HG02798 (cell line): ENCODE measurements around the gene HPDL.
A peak's percentile ranks its signal among the peaks of the same experiment; 100 is the strongest.
"Not testable (repeated sequence)": the region's sequence is repeated elsewhere in the genome, so short reads cannot be mapped to it uniquely, and the experiment has no call there.

Experiments used
- ATAC-seq: cut with Tn5 transposase; IDR thresholded peaks from one replicate; pipeline ENCODE4 v1.9.1; 2021; ENCODE audit warnings: mild to moderate bottlenecking; ENCODE audit not compliant: unreplicated experiment, poor library complexity

The HPDL gene

GRCh38 chr1:45348609-45348965 is 21.9 kb downstream of the HPDL start:
- ATAC-seq, result no peak

DNA sequence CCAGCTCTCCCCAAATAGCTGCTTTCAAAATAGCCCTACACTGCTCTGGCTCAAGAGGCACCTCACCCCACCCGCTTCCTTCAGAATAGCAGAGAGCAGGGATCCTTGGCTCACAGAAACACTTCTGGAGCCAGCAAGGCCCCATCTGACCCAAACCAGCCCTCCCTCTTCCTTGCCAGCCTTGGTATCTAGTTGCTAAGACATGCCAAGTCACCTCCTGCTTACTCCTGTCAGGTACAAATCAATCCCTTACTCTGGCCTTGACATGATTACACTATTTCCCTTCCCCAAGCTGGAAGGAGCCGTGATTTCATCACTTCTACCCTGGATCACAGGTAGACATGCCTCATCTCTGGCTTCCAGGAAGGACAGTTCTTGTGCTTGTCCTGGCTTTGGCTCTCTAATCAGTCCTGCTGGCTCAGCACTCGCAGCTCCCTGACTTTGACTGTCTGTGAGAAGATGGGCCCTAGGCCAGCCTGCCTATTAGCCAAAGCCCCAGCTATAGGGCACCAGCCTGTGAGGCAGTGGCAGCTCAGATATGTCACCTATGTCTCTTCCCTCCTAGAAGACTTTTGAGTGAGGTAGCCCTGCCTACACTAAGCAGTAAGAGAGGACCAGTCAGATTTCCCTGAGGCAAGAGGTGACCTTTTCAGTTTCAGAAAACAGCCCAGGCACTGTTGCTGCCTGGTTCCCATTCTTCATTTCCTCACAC is 22.4 kb downstream of the HPDL start:
- no peak for ATAC-seq

- ATAC-seq, result no peak
Measured at GRCh38 chr1:45351508-45351907, 24.8 kb downstream of the HPDL start.

GRCh38 chr1:45353685-45354084 is 27.0 kb downstream of the HPDL start:
- ATAC-seq, result no peak

DNA sequence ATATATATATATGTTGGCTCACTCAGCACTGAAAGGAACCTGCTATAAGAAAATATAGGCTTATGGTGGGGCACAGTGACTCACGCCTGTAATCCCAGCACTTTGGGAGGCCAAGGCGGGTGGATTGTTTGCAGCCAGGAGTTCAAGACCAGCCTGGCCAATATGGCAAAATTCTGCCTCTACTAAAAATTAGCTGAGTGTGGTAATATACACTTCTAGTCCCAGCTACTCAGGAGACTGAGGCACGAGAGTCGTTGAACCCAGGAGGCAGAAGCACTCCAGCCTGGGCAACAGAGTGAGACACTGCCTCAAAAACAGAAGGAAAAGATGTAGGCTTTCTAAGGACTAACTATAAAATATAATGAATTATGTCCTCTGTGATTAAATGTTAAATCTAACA is 28.1 kb downstream of the HPDL start:
- ATAC-seq, result no peak

- ATAC-seq, result no peak
Measured at GRCh38 chr1:45355683-45356082, 29.0 kb downstream of the HPDL start.

GRCh38 chr1:45356186-45356585 is 29.5 kb downstream of the HPDL start:
- ATAC-seq, result no peak

DNA sequence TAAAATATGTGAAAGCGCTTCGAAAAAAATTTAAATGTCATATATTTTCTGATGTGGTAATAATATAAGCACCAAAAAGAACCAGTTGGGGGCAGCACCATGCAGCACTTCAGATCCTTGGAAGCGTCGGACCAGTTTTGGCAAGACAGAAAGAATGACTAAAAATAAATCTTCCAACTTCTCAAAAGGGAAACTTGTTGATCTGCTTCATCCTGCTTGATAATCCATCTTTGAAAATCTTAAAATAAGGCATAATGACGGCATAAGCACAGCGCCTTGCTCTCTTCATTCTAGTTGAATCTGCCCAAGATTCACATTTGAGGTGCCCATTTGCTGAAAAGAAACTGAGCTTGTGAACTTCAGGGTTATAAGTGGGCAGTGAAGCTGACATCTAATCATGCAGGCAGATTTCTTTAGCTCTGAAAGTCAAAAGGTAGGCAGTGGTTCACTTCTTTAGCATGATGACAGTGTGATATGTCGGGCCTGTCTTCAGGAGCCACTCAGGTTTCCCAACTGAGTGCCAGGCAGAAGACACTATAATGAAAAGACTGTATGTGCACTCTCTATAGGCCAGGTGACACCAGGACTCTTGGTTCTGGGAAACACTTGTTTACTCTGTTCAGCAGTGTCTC is 33.3 kb downstream of the HPDL start:
- no peak for ATAC-seq

- ATAC-seq, result not testable (repeated sequence)
Measured at GRCh38 chr1:45360981-45361380, 34.3 kb downstream of the HPDL start.

DNA sequence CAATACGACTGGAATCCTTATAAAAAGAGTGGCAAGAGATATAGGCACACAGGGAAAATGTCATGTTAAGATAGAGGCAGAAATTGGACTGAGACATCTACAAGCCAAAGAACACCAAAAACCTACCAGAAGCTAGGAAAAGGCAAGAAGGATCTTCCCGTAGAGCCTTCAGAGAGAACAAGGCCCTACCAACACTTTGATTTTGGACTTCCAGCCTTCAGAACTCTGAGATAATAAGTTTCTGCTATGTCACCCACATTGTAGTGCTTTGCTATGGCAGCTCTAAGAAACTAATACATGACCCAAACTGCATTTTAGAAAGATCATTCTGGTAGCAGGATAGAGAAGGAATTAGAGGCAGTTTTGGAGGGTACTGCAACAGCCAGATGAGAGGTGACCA is 37.6 kb downstream of the HPDL start:
- ATAC-seq, result no peak

DNA sequence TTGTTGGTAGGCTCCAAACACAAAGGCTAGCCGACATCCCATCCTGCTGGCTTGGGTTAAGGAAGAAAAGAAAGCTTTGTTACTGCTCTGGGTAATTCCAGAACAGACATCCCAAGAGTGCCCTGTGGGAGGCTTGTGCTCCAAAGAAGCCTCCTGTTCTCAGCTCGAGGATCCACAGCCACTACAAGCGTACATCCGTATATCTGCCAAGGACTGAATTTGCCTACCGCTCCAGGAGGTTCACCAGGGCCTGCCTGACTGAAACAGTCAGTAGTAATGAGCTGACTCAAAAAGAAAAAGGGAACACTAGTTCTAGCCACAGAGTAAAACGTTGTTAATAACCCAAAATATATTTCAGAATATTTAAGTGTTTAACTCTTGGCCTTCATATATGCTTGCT is 38.4 kb downstream of the HPDL start:
- ATAC-seq, result peak; percentile 62

- peak; percentile 75 for ATAC-seq
Measured at GRCh38 chr1:45370575-45370974, 43.9 kb downstream of the HPDL start.

- no peak for ATAC-seq
Measured at GRCh38 chr1:45373573-45373972, 46.9 kb downstream of the HPDL start.

DNA sequence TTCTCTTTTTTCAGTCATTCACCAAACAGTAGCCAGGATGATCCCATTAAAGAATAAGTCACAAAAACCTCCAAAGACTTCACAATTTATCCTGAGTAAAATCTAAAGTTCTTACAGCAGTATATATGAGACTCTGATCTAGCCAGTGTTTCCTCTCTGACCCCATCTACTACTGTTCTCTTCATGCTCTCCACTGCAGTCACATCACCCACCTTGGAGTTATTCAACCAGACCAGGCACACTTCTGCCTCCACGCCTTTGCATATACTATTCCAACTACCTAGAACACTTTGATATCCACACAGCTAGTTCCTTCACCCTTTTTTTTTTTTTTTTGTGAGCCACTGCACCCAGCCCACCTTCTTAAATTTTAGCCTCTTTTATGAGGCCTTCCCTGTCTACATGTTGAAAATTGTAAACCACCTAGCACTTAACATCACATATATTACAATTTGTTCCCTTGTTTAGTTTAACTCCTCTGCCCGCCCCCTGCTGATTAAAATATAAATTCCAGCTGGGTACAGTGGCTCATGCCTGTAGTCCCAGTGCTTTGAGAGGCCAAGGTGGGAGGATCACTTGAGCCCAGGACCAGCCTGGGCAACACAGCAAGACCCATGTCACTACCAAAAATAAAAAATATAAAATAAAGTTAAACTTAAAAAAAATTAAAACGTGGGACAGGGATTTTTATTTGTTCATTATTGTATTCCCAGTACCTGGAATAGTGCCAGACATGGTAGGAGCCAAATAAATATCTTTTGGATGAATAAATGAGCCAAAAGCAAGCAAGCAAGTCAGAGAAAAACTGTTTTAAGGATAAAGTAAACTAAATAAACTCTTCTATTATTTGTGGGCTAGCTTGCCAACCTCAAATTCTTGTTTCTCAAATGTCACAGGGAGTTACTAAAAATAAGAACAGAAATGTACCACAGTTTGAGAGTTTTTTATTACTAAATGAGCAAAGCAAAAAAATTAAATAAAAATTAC is 48.7 kb downstream of the HPDL start:
- no peak for ATAC-seq

- no peak for ATAC-seq
Measured at GRCh38 chr1:45378184-45378583, 51.5 kb downstream of the HPDL start.
